Measurements from ENCODE around the gene ZBTB3.

DNA sequence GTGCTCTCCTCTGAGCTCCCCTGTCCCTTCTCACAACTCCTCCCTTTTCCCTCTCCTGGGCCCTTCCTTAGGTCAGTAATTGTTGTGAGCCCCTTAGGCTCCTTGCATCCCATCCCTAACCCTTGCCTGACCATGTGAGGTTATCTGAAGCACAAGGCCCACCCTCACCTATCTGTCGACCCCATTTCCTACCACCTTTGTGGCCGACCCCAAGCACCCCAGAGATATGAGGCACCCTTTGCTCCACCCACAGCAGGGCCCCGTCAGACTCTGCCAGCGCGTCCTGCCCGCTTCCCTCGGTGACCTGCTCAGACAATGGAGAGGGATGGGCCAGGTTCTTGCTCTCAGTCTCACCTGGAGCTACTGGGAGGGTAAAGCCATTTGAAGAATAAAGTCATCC lies 45.2 kb downstream of the ZBTB3 start:
- TF ChIP-seq, protein P1, sequence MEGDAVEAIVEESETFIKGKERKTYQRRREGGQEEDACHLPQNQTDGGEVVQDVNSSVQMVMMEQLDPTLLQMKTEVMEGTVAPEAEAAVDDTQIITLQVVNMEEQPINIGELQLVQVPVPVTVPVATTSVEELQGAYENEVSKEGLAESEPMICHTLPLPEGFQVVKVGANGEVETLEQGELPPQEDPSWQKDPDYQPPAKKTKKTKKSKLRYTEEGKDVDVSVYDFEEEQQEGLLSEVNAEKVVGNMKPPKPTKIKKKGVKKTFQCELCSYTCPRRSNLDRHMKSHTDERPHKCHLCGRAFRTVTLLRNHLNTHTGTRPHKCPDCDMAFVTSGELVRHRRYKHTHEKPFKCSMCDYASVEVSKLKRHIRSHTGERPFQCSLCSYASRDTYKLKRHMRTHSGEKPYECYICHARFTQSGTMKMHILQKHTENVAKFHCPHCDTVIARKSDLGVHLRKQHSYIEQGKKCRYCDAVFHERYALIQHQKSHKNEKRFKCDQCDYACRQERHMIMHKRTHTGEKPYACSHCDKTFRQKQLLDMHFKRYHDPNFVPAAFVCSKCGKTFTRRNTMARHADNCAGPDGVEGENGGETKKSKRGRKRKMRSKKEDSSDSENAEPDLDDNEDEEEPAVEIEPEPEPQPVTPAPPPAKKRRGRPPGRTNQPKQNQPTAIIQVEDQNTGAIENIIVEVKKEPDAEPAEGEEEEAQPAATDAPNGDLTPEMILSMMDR (conservative IDR thresholded peaks at IDR 0.05) = no peak
- no peak for TF ChIP-seq EZH2 (IDR thresholded peaks at IDR 0.05; ENCODE audit: low read depth)
